Adrenal gland (tissue), 5 donors: Measurements from ENCODE around the gene ALLC.

Experiments used
- CTCF ChIP-seq, 6 experiments: fragments of 450-650 bp in 4 of 6; fragments of 200-600 bp in 2 of 6; sonication (generic) in 1 of 6; IDR thresholded peaks; 1 replicate in 5 of 6; 2 replicates in 1 of 6; pipeline versions ENCODE4 v1.5.1 to v1.8.0; 2016 to 2021; ENCODE audit warnings: antibody characterized with exemption in 6 of 6, mild to moderate bottlenecking in 2 of 6, moderate library complexity in 1 of 6
- POLR2A ChIP-seq, 2 donors: fragments of 450-650 bp; IDR thresholded peaks; one replicate each; pipeline ENCODE4 v1.6.1; 2017; ENCODE audit warnings: antibody characterized with exemption in 2 of 2, mild to moderate bottlenecking in 2 of 2, moderate library complexity in 1 of 2
- donor health status: DM: no; HTN: no; CAD: no.

DNA sequence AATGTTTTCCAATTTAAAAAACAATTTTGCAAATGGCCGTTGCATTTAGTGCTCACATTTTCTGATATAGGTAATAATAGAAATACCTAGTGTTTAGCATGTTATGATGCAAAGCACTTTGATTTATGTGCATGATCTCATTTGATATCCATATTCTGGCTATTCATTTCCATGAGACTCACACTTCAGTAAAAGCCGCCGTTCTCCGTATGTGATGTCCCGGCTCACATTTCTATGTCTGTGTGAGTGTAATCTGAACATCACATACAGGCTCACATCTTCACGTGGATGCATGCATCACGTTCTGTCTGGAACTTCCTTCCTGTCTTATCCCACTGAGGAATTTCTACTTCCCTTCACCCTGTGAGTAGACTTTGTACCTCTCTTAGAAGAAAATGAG is 91.2 kb downstream of the ALLC start:
- no peak for TF ChIP-seq POLR2A (IDR thresholded peaks at IDR 0.05)
- TF ChIP-seq CTCF (IDR thresholded peaks at IDR 0.05): no peak
